ENCODE results near the gene TSEN2.

- no peak for TF ChIP-seq POLR2A (IDR thresholded peaks at IDR 0.05)
- no peak for TF ChIP-seq CTCF (IDR thresholded peaks at IDR 0.05)
Observed at GRCh38 chr3:12484983-12485327, 675 bp downstream of the TSEN2 start.
